GM23338 (cell line): ENCODE data around the gene RABGAP1L. TPM values are rescaled to one million over a fixed set of nuclear protein-coding genes. Genes with fewer than 3 reads are reported as not detected.

Source experiments
- ATAC-seq: fragments of 200-7000 bp; cut with Tn5 transposase; 3 replicates; pipeline ENCODE4 v1.9.1; 2020
- DNase-seq: peaks from one replicate; pipeline ENCODE4 v3.0.0-alpha.2; 2015; ENCODE audit warnings: low spot score
- H2AFZ ChIP-seq: fragments of 200-600 bp; sonication (generic); 2 replicates; pipeline ENCODE4 v1.8.0; 2016; ENCODE audit warnings: antibody characterized with exemption, mild to moderate bottlenecking, moderate library complexity
- H3F3A ChIP-seq: fragments of 200-600 bp; sonication (generic); replicated peaks from 2 replicates; pipeline ENCODE4 v1.8.0; 2017; ENCODE audit warnings: antibody characterized with exemption, mixed run types, low read depth
- H3K27ac ChIP-seq: fragments of 200-600 bp; sonication (generic); 2 replicates; pipeline ENCODE4 v1.6.1; 2016; ENCODE audit warnings: low read depth
- H3K27me3 ChIP-seq: fragments of 200-600 bp; sonication (generic); 2 replicates; pipeline ENCODE4 v1.8.0; 2016; ENCODE audit warnings: mild to moderate bottlenecking, mixed run types, moderate library complexity; ENCODE audit not compliant: insufficient read depth
- H3K36me3 ChIP-seq: fragments of 200-600 bp; sonication (generic); 2 replicates; pipeline ENCODE4 v1.8.0; 2016; ENCODE audit warnings: mild to moderate bottlenecking; ENCODE audit not compliant: insufficient read depth
- H3K4me1 ChIP-seq: fragments of 200-600 bp; sonication (generic); 2 replicates; pipeline ENCODE4 v1.8.0; 2016; ENCODE audit warnings: mild to moderate bottlenecking, moderate library complexity; ENCODE audit not compliant: insufficient read depth
- H3K4me2 ChIP-seq: fragments of 200-600 bp; sonication (generic); 2 replicates; pipeline ENCODE4 v1.7.1; 2017; ENCODE audit warnings: mixed run types
- H3K4me3 ChIP-seq: fragments of 200-600 bp; sonication (generic); 2 replicates; pipeline ENCODE4 v1.6.1; 2016; ENCODE audit warnings: mixed run types
- H3K79me2 ChIP-seq: fragments of 200-600 bp; sonication (generic); replicated peaks from 2 replicates; pipeline ENCODE4 v1.8.0; 2017; ENCODE audit warnings: mild to moderate bottlenecking; ENCODE audit not compliant: insufficient read depth
- H3K9me2 ChIP-seq: fragments of 200-600 bp; sonication (generic); 2 replicates; pipeline ENCODE4 v1.8.0; 2017; ENCODE audit not compliant: insufficient read depth
- H4K20me1 ChIP-seq: fragments of 200-600 bp; sonication (generic); replicated peaks from 2 replicates; pipeline ENCODE4 v1.8.0; 2017; ENCODE audit warnings: mild to moderate bottlenecking; ENCODE audit not compliant: insufficient read depth
- H3K27ac Mint-ChIP-seq: 2 replicates; pipeline ENCODE4 v1.8.0; 2020; ENCODE audit warnings: inconsistent platforms, mild to moderate bottlenecking, moderate library complexity, mixed read lengths
- H3K27me3 Mint-ChIP-seq: 3 replicates; pipeline ENCODE4 v1.8.0; 2022; ENCODE audit warnings: low read depth, mild to moderate bottlenecking, moderate library complexity, mixed read lengths, inconsistent platforms; ENCODE audit not compliant: insufficient read depth, poor library complexity
- H3K36me3 Mint-ChIP-seq: 3 replicates; pipeline ENCODE4 v1.8.0; 2021; ENCODE audit warnings: low read depth, mild to moderate bottlenecking, inconsistent platforms, moderate library complexity, mixed read lengths
- H3K4me1 Mint-ChIP-seq: 3 replicates; pipeline ENCODE4 v1.8.0; 2020; ENCODE audit warnings: mild to moderate bottlenecking, inconsistent platforms, mixed read lengths
- H3K4me3 Mint-ChIP-seq: 3 replicates; pipeline ENCODE4 v1.8.0; 2021; ENCODE audit warnings: moderate library complexity, mild to moderate bottlenecking, inconsistent platforms, mixed read lengths
- H3K9me3 Mint-ChIP-seq: 3 replicates; pipeline ENCODE4 v1.8.0; 2020; ENCODE audit warnings: moderate library complexity, mild to moderate bottlenecking, inconsistent platforms, mixed read lengths
- EZH2phosphoT487 ChIP-seq: fragments of 200-600 bp; sonication (generic); IDR thresholded peaks from one replicate; pipeline ENCODE4 v1.8.1; 2018; ENCODE audit warnings: antibody characterized with exemption; ENCODE audit not compliant: unreplicated experiment
- JUNB ChIP-seq: IDR thresholded peaks from one replicate; pipeline ENCODE4 v1.6.1; 2016; ENCODE audit warnings: antibody characterized with exemption; ENCODE audit not compliant: unreplicated experiment
- NANOG ChIP-seq: IDR thresholded peaks from 2 replicates; pipeline ENCODE4 v1.6.1; 2016; ENCODE audit warnings: antibody characterized with exemption, borderline replicate concordance
- STAT1 ChIP-seq: IDR thresholded peaks from one replicate; pipeline ENCODE4 v1.6.1; 2016; ENCODE audit warnings: antibody characterized with exemption; ENCODE audit not compliant: unreplicated experiment
- ZNF114 ChIP-seq: fragments of 250-450 bp; sonication (Bioruptor Pico); IDR thresholded peaks from 2 replicates; pipeline ENCODE4 v1.5.0; 2020; ENCODE audit warnings: mild to moderate bottlenecking, moderate library complexity
- ZNF331 ChIP-seq: fragments of 250-450 bp; sonication (Bioruptor Pico); IDR thresholded peaks from 2 replicates; pipeline ENCODE4 v1.5.0; 2020; ENCODE audit warnings: low read depth, mild to moderate bottlenecking, moderate library complexity
- polyA plus RNA-seq: library from polyadenylated mRNA; unstranded; fragments of >200 nt; fragmentation: Nextera tagmentation; extraction: Ambion mirVana; gene quantifications from 2 replicates; pipeline ENCODE4 v1.2.1, GENCODE V29; 2016
- total RNA-seq: library from RNA; depleted of rRNA; stranded (reverse); fragments of >200 nt; shearing (Covaris generic); gene quantifications from 2 replicates; pipeline ENCODE4 v1.2.3, GENCODE V29; 2014
- TF ChIP-seq, protein P1 (sequence below): IDR thresholded peaks from 2 replicates; pipeline ENCODE4 v1.6.1; 2016; ENCODE audit warnings: antibody characterized with exemption
- TF ChIP-seq, protein P2 (sequence below): IDR thresholded peaks from one replicate; pipeline ENCODE4 v1.6.1; 2018; ENCODE audit warnings: antibody characterized with exemption; ENCODE audit not compliant: unreplicated experiment
- TF ChIP-seq, protein P3 (sequence below), 2 experiments: fragments of 200-600 bp in 1 of 2; sonication (generic) in 1 of 2; conservative IDR thresholded peaks; 2 replicates each; pipeline versions ENCODE4 v1.5.1 to v1.6.1; 2016 to 2017; ENCODE audit warnings: antibody characterized with exemption in 2 of 2, low read depth in 2 of 2, mild to moderate bottlenecking in 2 of 2, moderate library complexity in 1 of 2
- TF ChIP-seq, protein P4 (sequence below): fragments of 250-450 bp; sonication (Bioruptor Pico); IDR thresholded peaks from 2 replicates; pipeline ENCODE4 v1.5.0; 2020; ENCODE audit warnings: mild to moderate bottlenecking, moderate library complexity

Gene RABGAP1L
- total and polyA plus RNA-seq, 2 experiments from 2014 or later = 83.2 to 136 TPM

DNA sequence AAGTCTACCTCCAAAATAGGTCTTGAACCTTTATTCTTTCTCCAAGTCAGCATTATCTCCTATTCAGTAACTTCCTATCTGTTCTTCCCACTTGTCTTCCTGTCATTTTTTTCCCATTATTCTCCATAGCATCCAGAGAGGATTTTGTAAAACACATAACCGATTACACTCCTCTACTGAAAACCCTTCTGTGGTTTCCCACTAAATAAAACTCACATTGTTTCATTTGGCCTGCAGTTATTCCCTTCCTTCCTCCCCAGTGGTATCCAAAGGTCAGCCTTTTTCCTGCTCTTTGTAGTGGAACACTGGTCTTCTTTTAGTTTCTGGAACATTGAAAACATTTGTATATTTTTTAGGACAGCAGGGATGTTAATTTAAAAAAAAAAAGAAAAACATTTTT lies 554.5 kb downstream of the RABGAP1L start:
- no peak overlapping the region for H3K27ac ChIP-seq
- H4K20me1 ChIP-seq = no peaks in the 10 kb centered on the region
- H3K79me2 ChIP-seq = no peaks in the 10 kb centered on the region
- peaks cover 2% of the 10 kb centered on the region for H3K27me3 Mint-ChIP-seq
- no peak overlapping the region for H3K4me3 Mint-ChIP-seq
- no peak overlapping the region for H3K4me3 ChIP-seq
- no peaks in the 10 kb centered on the region for H3K27me3 ChIP-seq
- H3K27ac Mint-ChIP-seq = no peak overlapping the region
- peaks cover 11% of the 10 kb centered on the region; the same call in 2 of the 3 replicates for H3K36me3 Mint-ChIP-seq
- no peak for DNase-seq
- 0 out of 2 replicates have a peak, but pooled peaks cover 3% of the 10 kb centered on the region for H3K9me2 ChIP-seq
- no peak overlapping the region for H3K4me2 ChIP-seq
- H3K36me3 ChIP-seq = no peaks in the 10 kb centered on the region
- ATAC-seq = no peak
- no peaks in the 10 kb centered on the region for H3K4me1 ChIP-seq
- H3K4me1 Mint-ChIP-seq = no peaks in the 10 kb centered on the region
- H3K9me3 Mint-ChIP-seq = peaks cover 18% of the 10 kb centered on the region
- TF ChIP-seq ZNF331 (CRISPR knock-in tag) = no peak
- TF ChIP-seq, protein P1, sequence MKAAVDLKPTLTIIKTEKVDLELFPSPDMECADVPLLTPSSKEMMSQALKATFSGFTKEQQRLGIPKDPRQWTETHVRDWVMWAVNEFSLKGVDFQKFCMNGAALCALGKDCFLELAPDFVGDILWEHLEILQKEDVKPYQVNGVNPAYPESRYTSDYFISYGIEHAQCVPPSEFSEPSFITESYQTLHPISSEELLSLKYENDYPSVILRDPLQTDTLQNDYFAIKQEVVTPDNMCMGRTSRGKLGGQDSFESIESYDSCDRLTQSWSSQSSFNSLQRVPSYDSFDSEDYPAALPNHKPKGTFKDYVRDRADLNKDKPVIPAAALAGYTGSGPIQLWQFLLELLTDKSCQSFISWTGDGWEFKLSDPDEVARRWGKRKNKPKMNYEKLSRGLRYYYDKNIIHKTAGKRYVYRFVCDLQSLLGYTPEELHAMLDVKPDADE = no peak
- no peak for TF ChIP-seq ZNF114 (CRISPR knock-in tag)
- TF ChIP-seq NANOG = no peak
- TF ChIP-seq STAT1 = no peak
- H3F3A ChIP-seq = no peaks in the 10 kb centered on the region
- no peak overlapping the region for H2AFZ ChIP-seq

DNA sequence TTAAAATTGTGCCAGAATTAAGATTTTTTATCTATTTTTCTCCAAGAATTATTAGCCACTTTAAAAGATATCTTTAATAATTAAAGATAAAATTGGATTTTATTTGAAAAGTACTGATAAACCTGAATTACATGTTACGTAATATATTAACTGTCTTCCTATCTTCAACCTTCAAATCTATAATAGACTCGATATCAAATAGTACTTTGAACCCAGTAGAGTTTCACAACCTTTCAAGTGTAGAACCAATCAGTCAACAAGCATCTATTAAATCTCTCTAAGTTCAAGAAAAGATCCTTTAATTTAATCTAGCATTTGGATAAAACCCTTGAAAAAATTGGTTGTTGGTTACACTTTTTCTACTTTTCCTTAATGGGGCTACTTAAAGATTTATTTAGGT lies 559.9 kb downstream of the RABGAP1L start:
- H2AFZ ChIP-seq = no peak overlapping the region
- Mint-ChIP-seq H3K4me3 (no peak overlapping the region), H3K4me1 (no peaks in the 10 kb centered on the region), H3K27ac (no peak overlapping the region), H3K27me3 (no peaks in the 10 kb centered on the region), H3K36me3 (no peaks in the 10 kb centered on the region), H3K9me3 (no peaks in the 10 kb centered on the region; the same call in 2 of the 3 replicates)
- no peaks in the 10 kb centered on the region for H3K27me3 ChIP-seq
- H3K36me3 ChIP-seq = no peaks in the 10 kb centered on the region
- H3K9me2 ChIP-seq = no peaks in the 10 kb centered on the region
- H3K4me2 ChIP-seq = no peak overlapping the region
- no peak overlapping the region for H3K27ac ChIP-seq
- H3K4me3 ChIP-seq = no peak overlapping the region
- H4K20me1 ChIP-seq = no peaks in the 10 kb centered on the region
- H3K4me1 ChIP-seq = no peaks in the 10 kb centered on the region
- no peaks in the 10 kb centered on the region for H3F3A ChIP-seq
- no peak for DNase-seq
- no peak for ATAC-seq
- no peaks in the 10 kb centered on the region for H3K79me2 ChIP-seq
- TF ChIP-seq, protein P2, sequence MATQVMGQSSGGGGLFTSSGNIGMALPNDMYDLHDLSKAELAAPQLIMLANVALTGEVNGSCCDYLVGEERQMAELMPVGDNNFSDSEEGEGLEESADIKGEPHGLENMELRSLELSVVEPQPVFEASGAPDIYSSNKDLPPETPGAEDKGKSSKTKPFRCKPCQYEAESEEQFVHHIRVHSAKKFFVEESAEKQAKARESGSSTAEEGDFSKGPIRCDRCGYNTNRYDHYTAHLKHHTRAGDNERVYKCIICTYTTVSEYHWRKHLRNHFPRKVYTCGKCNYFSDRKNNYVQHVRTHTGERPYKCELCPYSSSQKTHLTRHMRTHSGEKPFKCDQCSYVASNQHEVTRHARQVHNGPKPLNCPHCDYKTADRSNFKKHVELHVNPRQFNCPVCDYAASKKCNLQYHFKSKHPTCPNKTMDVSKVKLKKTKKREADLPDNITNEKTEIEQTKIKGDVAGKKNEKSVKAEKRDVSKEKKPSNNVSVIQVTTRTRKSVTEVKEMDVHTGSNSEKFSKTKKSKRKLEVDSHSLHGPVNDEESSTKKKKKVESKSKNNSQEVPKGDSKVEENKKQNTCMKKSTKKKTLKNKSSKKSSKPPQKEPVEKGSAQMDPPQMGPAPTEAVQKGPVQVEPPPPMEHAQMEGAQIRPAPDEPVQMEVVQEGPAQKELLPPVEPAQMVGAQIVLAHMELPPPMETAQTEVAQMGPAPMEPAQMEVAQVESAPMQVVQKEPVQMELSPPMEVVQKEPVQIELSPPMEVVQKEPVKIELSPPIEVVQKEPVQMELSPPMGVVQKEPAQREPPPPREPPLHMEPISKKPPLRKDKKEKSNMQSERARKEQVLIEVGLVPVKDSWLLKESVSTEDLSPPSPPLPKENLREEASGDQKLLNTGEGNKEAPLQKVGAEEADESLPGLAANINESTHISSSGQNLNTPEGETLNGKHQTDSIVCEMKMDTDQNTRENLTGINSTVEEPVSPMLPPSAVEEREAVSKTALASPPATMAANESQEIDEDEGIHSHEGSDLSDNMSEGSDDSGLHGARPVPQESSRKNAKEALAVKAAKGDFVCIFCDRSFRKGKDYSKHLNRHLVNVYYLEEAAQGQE = no peak
- no peak for TF ChIP-seq EZH2phosphoT487
- TF ChIP-seq ZNF114 (CRISPR knock-in tag) = no peak
- no peak for TF ChIP-seq STAT1
- TF ChIP-seq, protein P3, sequence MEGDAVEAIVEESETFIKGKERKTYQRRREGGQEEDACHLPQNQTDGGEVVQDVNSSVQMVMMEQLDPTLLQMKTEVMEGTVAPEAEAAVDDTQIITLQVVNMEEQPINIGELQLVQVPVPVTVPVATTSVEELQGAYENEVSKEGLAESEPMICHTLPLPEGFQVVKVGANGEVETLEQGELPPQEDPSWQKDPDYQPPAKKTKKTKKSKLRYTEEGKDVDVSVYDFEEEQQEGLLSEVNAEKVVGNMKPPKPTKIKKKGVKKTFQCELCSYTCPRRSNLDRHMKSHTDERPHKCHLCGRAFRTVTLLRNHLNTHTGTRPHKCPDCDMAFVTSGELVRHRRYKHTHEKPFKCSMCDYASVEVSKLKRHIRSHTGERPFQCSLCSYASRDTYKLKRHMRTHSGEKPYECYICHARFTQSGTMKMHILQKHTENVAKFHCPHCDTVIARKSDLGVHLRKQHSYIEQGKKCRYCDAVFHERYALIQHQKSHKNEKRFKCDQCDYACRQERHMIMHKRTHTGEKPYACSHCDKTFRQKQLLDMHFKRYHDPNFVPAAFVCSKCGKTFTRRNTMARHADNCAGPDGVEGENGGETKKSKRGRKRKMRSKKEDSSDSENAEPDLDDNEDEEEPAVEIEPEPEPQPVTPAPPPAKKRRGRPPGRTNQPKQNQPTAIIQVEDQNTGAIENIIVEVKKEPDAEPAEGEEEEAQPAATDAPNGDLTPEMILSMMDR (conservative IDR thresholded peaks at IDR 0.05; ENCODE audit: low read depth in 2 of 2) = no peak
- TF ChIP-seq, protein P4, sequence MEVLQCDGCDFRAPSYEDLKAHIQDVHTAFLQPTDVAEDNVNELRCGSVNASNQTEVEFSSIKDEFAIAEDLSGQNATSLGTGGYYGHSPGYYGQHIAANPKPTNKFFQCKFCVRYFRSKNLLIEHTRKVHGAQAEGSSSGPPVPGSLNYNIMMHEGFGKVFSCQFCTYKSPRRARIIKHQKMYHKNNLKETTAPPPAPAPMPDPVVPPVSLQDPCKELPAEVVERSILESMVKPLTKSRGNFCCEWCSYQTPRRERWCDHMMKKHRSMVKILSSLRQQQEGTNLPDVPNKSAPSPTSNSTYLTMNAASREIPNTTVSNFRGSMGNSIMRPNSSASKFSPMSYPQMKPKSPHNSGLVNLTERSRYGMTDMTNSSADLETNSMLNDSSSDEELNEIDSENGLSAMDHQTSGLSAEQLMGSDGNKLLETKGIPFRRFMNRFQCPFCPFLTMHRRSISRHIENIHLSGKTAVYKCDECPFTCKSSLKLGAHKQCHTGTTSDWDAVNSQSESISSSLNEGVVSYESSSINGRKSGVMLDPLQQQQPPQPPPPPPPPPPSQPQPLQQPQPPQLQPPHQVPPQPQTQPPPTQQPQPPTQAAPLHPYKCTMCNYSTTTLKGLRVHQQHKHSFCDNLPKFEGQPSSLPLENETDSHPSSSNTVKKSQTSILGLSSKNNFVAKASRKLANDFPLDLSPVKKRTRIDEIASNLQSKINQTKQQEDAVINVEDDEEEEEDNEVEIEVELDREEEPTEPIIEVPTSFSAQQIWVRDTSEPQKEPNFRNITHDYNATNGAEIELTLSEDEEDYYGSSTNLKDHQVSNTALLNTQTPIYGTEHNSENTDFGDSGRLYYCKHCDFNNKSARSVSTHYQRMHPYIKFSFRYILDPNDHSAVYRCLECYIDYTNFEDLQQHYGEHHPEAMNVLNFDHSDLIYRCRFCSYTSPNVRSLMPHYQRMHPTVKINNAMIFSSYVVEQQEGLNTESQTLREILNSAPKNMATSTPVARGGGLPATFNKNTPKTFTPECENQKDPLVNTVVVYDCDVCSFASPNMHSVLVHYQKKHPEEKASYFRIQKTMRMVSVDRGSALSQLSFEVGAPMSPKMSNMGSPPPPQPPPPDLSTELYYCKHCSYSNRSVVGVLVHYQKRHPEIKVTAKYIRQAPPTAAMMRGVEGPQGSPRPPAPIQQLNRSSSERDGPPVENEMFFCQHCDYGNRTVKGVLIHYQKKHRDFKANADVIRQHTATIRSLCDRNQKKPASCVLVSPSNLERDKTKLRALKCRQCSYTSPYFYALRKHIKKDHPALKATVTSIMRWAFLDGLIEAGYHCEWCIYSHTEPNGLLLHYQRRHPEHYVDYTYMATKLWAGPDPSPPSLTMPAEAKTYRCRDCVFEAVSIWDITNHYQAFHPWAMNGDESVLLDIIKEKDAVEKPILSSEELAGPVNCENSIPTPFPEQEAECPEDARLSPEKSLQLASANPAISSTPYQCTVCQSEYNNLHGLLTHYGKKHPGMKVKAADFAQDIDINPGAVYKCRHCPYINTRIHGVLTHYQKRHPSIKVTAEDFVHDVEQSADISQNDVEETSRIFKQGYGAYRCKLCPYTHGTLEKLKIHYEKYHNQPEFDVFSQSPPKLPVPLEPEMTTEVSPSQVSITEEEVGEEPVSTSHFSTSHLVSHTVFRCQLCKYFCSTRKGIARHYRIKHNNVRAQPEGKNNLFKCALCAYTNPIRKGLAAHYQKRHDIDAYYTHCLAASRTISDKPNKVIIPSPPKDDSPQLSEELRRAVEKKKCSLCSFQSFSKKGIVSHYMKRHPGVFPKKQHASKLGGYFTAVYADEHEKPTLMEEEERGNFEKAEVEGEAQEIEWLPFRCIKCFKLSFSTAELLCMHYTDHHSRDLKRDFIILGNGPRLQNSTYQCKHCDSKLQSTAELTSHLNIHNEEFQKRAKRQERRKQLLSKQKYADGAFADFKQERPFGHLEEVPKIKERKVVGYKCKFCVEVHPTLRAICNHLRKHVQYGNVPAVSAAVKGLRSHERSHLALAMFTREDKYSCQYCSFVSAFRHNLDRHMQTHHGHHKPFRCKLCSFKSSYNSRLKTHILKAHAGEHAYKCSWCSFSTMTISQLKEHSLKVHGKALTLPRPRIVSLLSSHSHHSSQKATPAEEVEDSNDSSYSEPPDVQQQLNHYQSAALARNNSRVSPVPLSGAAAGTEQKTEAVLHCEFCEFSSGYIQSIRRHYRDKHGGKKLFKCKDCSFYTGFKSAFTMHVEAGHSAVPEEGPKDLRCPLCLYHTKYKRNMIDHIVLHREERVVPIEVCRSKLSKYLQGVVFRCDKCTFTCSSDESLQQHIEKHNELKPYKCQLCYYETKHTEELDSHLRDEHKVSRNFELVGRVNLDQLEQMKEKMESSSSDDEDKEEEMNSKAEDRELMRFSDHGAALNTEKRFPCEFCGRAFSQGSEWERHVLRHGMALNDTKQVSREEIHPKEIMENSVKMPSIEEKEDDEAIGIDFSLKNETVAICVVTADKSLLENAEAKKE = no peak
- no peak for TF ChIP-seq JUNB
